ENCODE measurements around the gene CLK4.

- TF ChIP-seq POLR2AphosphoS5 (IDR thresholded peaks at IDR 0.05; ENCODE audit: low read depth, low read length) (no peak), ZFX (IDR thresholded peaks at IDR 0.05) (no peak), FOSL1 (IDR thresholded peaks at IDR 0.05; ENCODE audit: low read depth) (no peak), CTCF (IDR thresholded peaks at IDR 0.05 in 2 of 3, conservative IDR thresholded peaks at IDR 0.05 in 1 of 3; ENCODE audit: borderline replicate concordance in 1 of 3, insufficient read depth in 1 of 3, low read depth in 2 of 3, low read length in 2 of 3) (no peak), RAD21 (IDR thresholded peaks at IDR 0.05; ENCODE audit: low read depth) (no peak), POLR2A (IDR thresholded peaks at IDR 0.05; ENCODE audit: borderline replicate concordance, extremely low read depth, insufficient read depth, insufficient read length) (no peak), ZBTB33 (IDR thresholded peaks at IDR 0.05; ENCODE audit: extremely low read depth, insufficient replicate concordance, low read length) (no peak), MAX (IDR thresholded peaks at IDR 0.05) (no peak)
Observed at GRCh38 chr5:178672630-178673029, 45.8 kb upstream of the CLK4 start.
